Natural killer cell (primary cell): ENCODE measurements around the gene HDGFL2. TPM values are rescaled to one million over a fixed set of nuclear protein-coding genes. Genes with fewer than 3 reads are reported as not detected.

Experiments
- ATAC-seq, 3 donors: fragments of 150-1000 bp in 2 of 3; fragments of 200-7000 bp in 1 of 3; cut with Tn5 transposase; 1 replicate in 1 of 3; 2 replicates in 2 of 3; pipeline ENCODE4 v1.10.0; 2021; ENCODE audit warnings: mild to moderate bottlenecking in 2 of 3, moderate library complexity in 2 of 3
- DNase-seq, 2 donors: peaks; one replicate each; pipeline versions ENCODE4 v3.0.0 to v3.0.0-alpha.2; 2013 to 2021; ENCODE audit warnings: mixed read lengths in 1 of 2
- H3K27ac ChIP-seq: one replicate; pipeline ENCODE4 v1.5.1; 2013; ENCODE audit warnings: mild to moderate bottlenecking, low read length
- H3K27me3 ChIP-seq: one replicate; pipeline ENCODE4 v1.6.1; 2013; ENCODE audit warnings: low read length; ENCODE audit not compliant: control insufficient read depth, insufficient read depth
- H3K36me3 ChIP-seq: one replicate; pipeline ENCODE4 v1.6.1; 2013; ENCODE audit warnings: low read length; ENCODE audit not compliant: control insufficient read depth, insufficient read depth
- H3K4me1 ChIP-seq: one replicate; pipeline ENCODE4 v1.6.1; 2013; ENCODE audit warnings: low read length; ENCODE audit not compliant: control insufficient read depth, insufficient read depth
- H3K4me3 ChIP-seq: one replicate; pipeline ENCODE4 v1.5.1; 2013; ENCODE audit warnings: low read length
- H3K9me3 ChIP-seq: one replicate; pipeline ENCODE4 v1.6.1; 2013; ENCODE audit warnings: low read length; ENCODE audit not compliant: control insufficient read depth, insufficient read depth
- H3K27ac Mint-ChIP-seq, 2 donors: one replicate each; pipeline ENCODE4 v1.8.0; 2022; ENCODE audit warnings: mild to moderate bottlenecking in 2 of 2, mixed read lengths in 2 of 2, moderate library complexity in 1 of 2
- H3K27me3 Mint-ChIP-seq, 2 donors: one replicate each; pipeline ENCODE4 v1.8.0; 2022; ENCODE audit warnings: low read depth in 2 of 2, mixed read lengths in 2 of 2
- H3K36me3 Mint-ChIP-seq: one replicate; pipeline ENCODE4 v1.8.0; 2022; ENCODE audit warnings: mixed read lengths
- H3K4me1 Mint-ChIP-seq, 2 donors: one replicate each; pipeline ENCODE4 v1.8.0; 2022; ENCODE audit warnings: mixed read lengths in 2 of 2
- H3K4me3 Mint-ChIP-seq: one replicate; pipeline ENCODE4 v1.8.0; 2022; ENCODE audit warnings: mild to moderate bottlenecking, moderate library complexity, mixed read lengths
- H3K9me3 Mint-ChIP-seq, 2 donors: one replicate each; pipeline ENCODE4 v1.8.0; 2022; ENCODE audit warnings: mixed read lengths in 2 of 2
- WGBS: methylation state at CpG from one replicate; pipeline ENCODE4 v1.1.7; 2013; ENCODE audit warnings: missing lambda C conversion rate; ENCODE audit not compliant: insufficient coverage; 5-methylcytosine and 5-hydroxymethylcytosine counted together
- intact Hi-C: fragments of 100-400 bp; cut with micrococcal nuclease; formaldehyde crosslinking; loops from one replicate; pipeline ENCODE4 v1.14.2; 2022
- total RNA-seq, 4 donors: library from RNA; stranded (reverse); fragments of 120-200 nt in 1 of 4; gene quantifications; one replicate each; pipeline versions ENCODE4 v1.2.3 to v1.2.4, GENCODE V29; 2013 to 2022
- TF ChIP-seq, protein P1 (sequence below): fragments of 200-600 bp; IDR thresholded peaks from one replicate; pipeline ENCODE4 v1.8.0; 2022; ENCODE audit warnings: antibody characterized with exemption

The HDGFL2 gene
- total RNA-seq, 3 donors from 2014 or later (not counting 1 experiment from before 2014, with no cell fraction given) = 28.7 to 43.6 (median 29.8) TPM

DNA sequence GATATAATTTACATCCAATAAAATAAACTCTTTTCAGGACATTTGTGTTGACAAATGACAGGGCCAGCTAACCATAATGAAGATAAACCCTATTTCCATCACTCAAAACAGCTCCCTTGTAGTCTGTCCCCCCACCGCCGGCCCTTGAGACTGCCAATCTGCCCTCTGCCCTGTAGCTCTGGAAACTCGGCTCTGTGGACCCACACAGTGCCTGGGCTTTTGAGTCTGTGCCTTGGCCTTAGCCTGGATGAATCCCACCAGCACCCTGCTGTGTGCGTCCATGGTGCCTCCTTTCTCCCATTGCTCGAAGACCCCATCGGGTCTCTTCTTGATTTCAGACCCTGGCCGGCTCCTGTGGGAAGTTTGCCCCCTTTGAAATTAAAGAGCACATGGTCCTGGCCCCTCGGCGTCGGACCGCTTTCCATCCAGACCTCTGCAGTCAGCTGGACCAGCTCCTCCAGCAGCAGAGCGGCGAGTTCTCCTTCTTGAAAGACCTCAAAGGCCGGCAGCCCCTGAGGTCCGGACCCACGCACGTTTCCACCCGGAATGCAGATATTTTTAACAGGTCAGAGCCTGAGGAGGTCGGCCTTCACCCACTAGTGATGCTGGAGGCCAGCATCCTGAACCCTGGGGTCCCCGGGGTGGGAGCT is 43.6 kb upstream of the HDGFL2 start:
- H3K27me3 ChIP-seq = no peaks in the 10 kb centered on the region
- no peak overlapping the region for H3K27ac Mint-ChIP-seq
- no peak for DNase-seq
- H3K4me3 ChIP-seq = no peak overlapping the region
- H3K4me3 Mint-ChIP-seq = no peak overlapping the region
- H3K36me3 ChIP-seq = peaks cover 20% of the 10 kb centered on the region
- no peaks in the 10 kb centered on the region for H3K27me3 Mint-ChIP-seq
- H3K4me1 ChIP-seq = peaks cover 26% of the 10 kb centered on the region
- H3K4me1 Mint-ChIP-seq = peaks cover 0 to 4% of the 10 kb centered on the region in 2 donors
- H3K9me3 Mint-ChIP-seq = no peaks in the 10 kb centered on the region
- no peak for ATAC-seq
- 97% methylated on average over 20 of the region's 20 CpGs for WGBS
- intact Hi-C loops = no loop called here
- H3K9me3 ChIP-seq = no peaks in the 10 kb centered on the region
- no peak overlapping the region for H3K27ac ChIP-seq
- TF ChIP-seq, protein P1, sequence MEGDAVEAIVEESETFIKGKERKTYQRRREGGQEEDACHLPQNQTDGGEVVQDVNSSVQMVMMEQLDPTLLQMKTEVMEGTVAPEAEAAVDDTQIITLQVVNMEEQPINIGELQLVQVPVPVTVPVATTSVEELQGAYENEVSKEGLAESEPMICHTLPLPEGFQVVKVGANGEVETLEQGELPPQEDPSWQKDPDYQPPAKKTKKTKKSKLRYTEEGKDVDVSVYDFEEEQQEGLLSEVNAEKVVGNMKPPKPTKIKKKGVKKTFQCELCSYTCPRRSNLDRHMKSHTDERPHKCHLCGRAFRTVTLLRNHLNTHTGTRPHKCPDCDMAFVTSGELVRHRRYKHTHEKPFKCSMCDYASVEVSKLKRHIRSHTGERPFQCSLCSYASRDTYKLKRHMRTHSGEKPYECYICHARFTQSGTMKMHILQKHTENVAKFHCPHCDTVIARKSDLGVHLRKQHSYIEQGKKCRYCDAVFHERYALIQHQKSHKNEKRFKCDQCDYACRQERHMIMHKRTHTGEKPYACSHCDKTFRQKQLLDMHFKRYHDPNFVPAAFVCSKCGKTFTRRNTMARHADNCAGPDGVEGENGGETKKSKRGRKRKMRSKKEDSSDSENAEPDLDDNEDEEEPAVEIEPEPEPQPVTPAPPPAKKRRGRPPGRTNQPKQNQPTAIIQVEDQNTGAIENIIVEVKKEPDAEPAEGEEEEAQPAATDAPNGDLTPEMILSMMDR = no peak
- H3K36me3 Mint-ChIP-seq = no peaks in the 10 kb centered on the region

DNA sequence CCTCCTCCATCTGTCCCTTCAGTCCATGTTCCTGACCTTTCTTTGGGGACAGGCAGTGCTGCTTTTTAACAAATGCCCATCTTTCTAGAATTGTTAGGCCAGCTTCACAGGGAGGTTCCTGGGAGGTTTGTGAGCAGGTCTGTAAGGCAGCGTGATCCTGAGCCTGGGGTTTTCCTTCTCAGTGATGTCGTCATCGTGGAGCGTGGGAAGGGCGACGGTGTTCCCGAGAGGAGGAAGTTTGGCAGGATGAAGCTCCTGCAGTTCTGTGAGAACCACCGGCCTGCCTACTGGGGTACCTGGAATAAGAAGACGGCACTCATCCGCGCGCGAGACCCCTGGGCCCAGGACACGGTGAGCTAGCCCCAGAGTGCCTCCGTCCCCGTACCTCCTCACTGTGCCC is 42.8 kb upstream of the HDGFL2 start:
- TF ChIP-seq, protein P1 = no peak
- intact Hi-C loops = no loop called here
- H3K4me3 Mint-ChIP-seq = no peak overlapping the region
- ATAC-seq (no peak), DNase-seq (no peak)
- H3K4me1 Mint-ChIP-seq = peaks cover 0 to 4% of the 10 kb centered on the region in 2 donors
- H3K9me3 Mint-ChIP-seq = no peaks in the 10 kb centered on the region
- H3K27ac ChIP-seq = no peak overlapping the region
- H3K27me3 ChIP-seq = no peaks in the 10 kb centered on the region
- no peak overlapping the region for H3K27ac Mint-ChIP-seq
- no peaks in the 10 kb centered on the region for H3K9me3 ChIP-seq
- H3K4me3 ChIP-seq = no peak overlapping the region
- H3K36me3 ChIP-seq = peaks cover 14% of the 10 kb centered on the region
- peaks cover 1% of the 10 kb centered on the region for H3K36me3 Mint-ChIP-seq
- no peaks in the 10 kb centered on the region for H3K27me3 Mint-ChIP-seq
- H3K4me1 ChIP-seq = peaks cover 26% of the 10 kb centered on the region
- WGBS = 97% methylated on average over 16 of the region's 16 CpGs

DNA sequence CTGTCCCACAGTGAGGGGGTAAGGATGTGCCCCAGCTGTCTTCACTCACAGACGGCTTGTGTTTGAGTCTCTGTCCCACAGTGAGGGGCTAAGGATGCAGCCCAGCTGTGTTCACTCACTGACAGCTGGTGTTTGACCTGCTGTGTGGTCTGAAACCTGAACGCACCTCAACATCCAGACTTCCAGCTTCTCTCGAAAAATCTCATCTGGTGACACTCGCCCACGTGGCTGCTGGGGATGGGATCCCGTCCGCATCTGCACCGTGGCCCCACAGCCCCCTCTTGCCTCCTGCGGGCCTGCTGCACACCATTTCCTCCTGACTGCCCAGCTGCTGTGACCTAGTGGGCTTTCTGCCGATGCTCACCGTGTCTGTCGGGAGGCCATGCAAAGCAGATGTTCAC is 42.3 kb upstream of the HDGFL2 start:
- no peak overlapping the region for H3K27ac ChIP-seq
- H3K36me3 Mint-ChIP-seq = peaks cover 6% of the 10 kb centered on the region

More for the DNA sequence above, 42.3 kb upstream of the HDGFL2 start:
- no peak for ATAC-seq
- 90% methylated on average over 12 of the region's 12 CpGs for WGBS
- Histone ChIP-seq H3K36me3 (peaks cover 14% of the 10 kb centered on the region), H3K9me3 (no peaks in the 10 kb centered on the region), H3K4me3 (no peak overlapping the region), H3K27me3 (no peaks in the 10 kb centered on the region), H3K4me1 (peaks cover 26% of the 10 kb centered on the region)
- Mint-ChIP-seq H3K4me1 (peaks cover 0 to 4% of the 10 kb centered on the region in 2 donors), H3K4me3 (no peak overlapping the region), H3K27me3 (no peaks in the 10 kb centered on the region), H3K27ac (no peak overlapping the region), H3K9me3 (no peaks in the 10 kb centered on the region)
- TF ChIP-seq, protein P1 = no peak
- intact Hi-C loops = no loop called here
- no peak for DNase-seq
